Mesodermal cell (in vitro differentiated cells): ENCODE results near the gene BTK.
"Not testable (repeated sequence)": the region's sequence is repeated elsewhere in the genome, so short reads cannot be mapped to it uniquely, and the experiment has no call there.

Experiments used
- H3K27ac ChIP-seq: 2 replicates; pipeline ENCODE4 v1.7.0; 2013; ENCODE audit warnings: mild to moderate bottlenecking, low read depth, low read length, moderate library complexity; ENCODE audit not compliant: severe bottlenecking
- H3K36me3 ChIP-seq: 2 replicates; pipeline ENCODE4 v1.7.1; 2013; ENCODE audit warnings: mild to moderate bottlenecking, low read length, moderate library complexity; ENCODE audit not compliant: control insufficient read depth, insufficient read depth
- H3K4me1 ChIP-seq: one replicate; pipeline ENCODE4 v1.7.1; 2013; ENCODE audit warnings: mild to moderate bottlenecking, low read length; ENCODE audit not compliant: insufficient read depth, control insufficient read depth, poor library complexity, severe bottlenecking
- H3K4me3 ChIP-seq: 2 replicates; pipeline ENCODE4 v1.7.0; 2013; ENCODE audit warnings: low read length, control low read depth, mild to moderate bottlenecking; ENCODE audit not compliant: insufficient read depth, poor library complexity, severe bottlenecking; ENCODE audit errors: extremely low read depth
- H3K9me3 ChIP-seq: 2 replicates; pipeline ENCODE4 v1.7.1; 2013; ENCODE audit warnings: mild to moderate bottlenecking, low read length, moderate library complexity; ENCODE audit not compliant: control insufficient read depth
- WGBS, 2 experiments: methylation state at CpG; one replicate each; pipeline ENCODE4 v1.1.5; 2013; ENCODE audit warnings: missing lambda C conversion rate in 2 of 2; ENCODE audit not compliant: insufficient coverage in 2 of 2; 5-methylcytosine and 5-hydroxymethylcytosine counted together

BTK gene

GRCh38 chrX:101337776-101338271 lies 48.2 kb downstream of the BTK start:
- 88 to 90% methylated on average over 2 to 3 of the region's 4 CpGs for WGBS, 2 experiments
- Histone ChIP-seq H3K9me3 (no peaks in the 10 kb centered on the region), H3K4me1 (no peaks in the 10 kb centered on the region), H3K4me3 (no peak overlapping the region), H3K27ac (no peak overlapping the region), H3K36me3 (no peaks in the 10 kb centered on the region)

- H3K4me1 ChIP-seq, H3K9me3 ChIP-seq, H3K36me3 ChIP-seq, H3K4me3 ChIP-seq, H3K27ac ChIP-seq: not testable (repeated sequence)
- 100% methylated on average over 1 of the region's 7 CpGs; no CpG with 5 or more reads in 1 of the 2 experiments for WGBS, 2 experiments
These were observed 51.7 kb downstream of the BTK start for GRCh38 chrX:101334310-101334709.

GRCh38 chrX:101326600-101326999 lies 59.4 kb downstream of the BTK start:
- WGBS, 2 experiments, result 83% methylated on average over 2 of the region's 3 CpGs; no CpG with 5 or more reads in 1 of the 2 experiments
- not testable (repeated sequence) for H3K4me1 ChIP-seq, H3K36me3 ChIP-seq, H3K4me3 ChIP-seq, H3K9me3 ChIP-seq, H3K27ac ChIP-seq

- H3K36me3 ChIP-seq, result no peaks in the 10 kb centered on the region
- H3K4me1 ChIP-seq, result no peaks in the 10 kb centered on the region
- H3K4me3 ChIP-seq, result no peak overlapping the region
- no CpG with 5 or more reads among the region's 1 CpG for WGBS, 2 experiments
- no peaks in the 10 kb centered on the region for H3K9me3 ChIP-seq
- H3K27ac ChIP-seq, result no peak overlapping the region
These were observed 82.2 kb downstream of the BTK start for GRCh38 chrX:101303790-101304189.
